ENCODE results near the gene SMYD5. TPM values are rescaled to one million over a fixed set of nuclear protein-coding genes. Genes with fewer than 3 reads are reported as not detected.
A peak's percentile ranks its signal among the peaks of the same experiment; 100 is the strongest.

Gene SMYD5
- total RNA-seq, 4 donors from 2014 or later: 17.0 to 38.4 (median 20.0) TPM

DNA sequence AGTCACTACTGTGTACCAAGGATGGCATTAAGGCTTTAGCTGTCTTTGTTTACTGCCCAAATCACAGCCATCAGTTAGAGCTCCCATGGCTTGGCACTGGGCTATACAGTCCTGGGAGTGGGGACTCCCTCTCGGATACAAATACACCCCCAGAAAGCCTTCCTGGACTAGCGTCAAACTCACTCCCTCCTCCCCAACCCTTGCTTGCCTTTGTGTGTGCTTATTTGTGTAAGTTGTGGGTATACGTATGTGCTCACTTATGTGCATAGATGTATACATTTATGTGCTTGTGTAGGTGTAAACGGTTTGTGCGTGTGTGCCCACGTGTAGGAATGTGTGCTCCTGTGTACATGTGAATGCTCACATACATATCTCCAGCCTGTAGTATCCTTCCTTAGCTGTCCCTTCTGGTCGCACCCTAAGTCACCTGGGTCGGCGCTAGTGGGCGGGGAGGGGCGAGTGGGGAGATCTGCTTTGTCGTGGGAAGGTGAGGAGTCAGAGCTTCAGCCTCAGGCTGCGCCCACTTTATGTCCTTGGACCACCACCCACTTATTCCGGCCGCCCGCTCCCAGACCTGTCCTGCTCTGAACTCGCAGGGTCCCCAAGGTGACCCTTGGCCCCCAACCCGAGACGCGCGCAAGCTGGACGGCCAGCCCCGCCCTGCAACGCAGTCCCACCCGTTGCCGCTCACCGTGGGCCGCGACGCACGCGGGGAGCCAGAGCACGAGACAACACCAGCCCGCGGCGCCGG, 18.5 kb downstream of the SMYD5 start:
- H3K9me3 ChIP-seq: no peaks in the 10 kb centered on the region
- peaks cover 25% of the 10 kb centered on the region for H3K36me3 ChIP-seq
- no peaks in the 10 kb centered on the region for H3K27me3 ChIP-seq
- H3K27ac ChIP-seq: peak overlapping the region; percentile 95
- TF ChIP-seq EP300 (IDR thresholded peaks at IDR 0.05) (no peak), POLR2A (IDR thresholded peaks at IDR 0.05) (no peak), CTCF (IDR thresholded peaks at IDR 0.05) (no peak), POLR2AphosphoS5 (IDR thresholded peaks at IDR 0.05) (no peak)
- H3K4me1 ChIP-seq: peaks cover 32% of the 10 kb centered on the region
- H3K4me3 ChIP-seq: peak overlapping the region; percentile 94
- peak in 1 of 2 donors; percentile 77 for DNase-seq (ENCODE audit: low spot score in 2 of 2)
- 3% methylated on average over 13 of the region's 37 CpGs for WGBS

DNA sequence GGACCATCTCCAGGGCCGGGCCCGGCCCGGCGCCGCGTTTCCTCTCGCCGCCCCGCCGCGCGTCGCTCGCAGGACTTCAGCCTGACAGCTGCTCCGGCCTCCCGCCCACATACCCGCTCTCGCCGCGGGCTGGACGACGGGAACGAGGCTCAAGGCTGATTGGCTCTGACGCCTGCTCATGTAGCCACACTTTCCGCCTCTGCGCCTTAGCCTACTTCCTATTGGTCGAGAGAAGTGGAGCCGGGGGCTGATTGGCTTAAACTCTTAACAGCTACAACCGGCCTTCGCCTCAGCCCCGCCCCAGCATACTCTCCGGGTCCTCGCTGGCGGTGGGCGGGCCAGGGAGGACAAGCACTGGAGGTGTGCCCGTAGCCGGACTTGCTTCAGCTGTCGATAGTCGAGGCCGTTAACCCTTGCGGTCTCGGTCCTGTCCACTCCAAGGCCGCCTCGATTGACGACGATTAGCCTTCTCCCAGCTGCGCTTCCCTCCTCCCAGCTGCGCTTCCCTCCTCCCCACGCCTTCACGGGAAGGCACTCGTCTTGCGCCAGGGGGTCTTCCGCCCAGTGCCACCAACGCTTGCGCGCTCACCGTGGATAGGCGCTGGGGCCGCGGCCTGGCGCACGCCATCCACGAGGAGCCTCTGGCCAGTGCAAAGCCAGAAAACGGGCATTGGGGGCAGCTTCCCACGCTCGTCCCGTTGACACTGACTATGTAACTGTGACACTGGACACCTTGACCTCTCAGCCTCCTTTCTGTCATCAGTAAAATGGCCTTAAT, 19.3 kb downstream of the SMYD5 start, which contains the start of gene PRADC1:
PRADC1 (minus strand) TSS at position 86 of the 778 bp plus-strand sequence; CDS start at position 7, 79 bp downstream.
- WGBS: 0% methylated on average over 38 of the region's 67 CpGs
- H3K27ac ChIP-seq: peak within 1 kb of the TSS; percentile 95
- peaks cover 32% of the 10 kb centered on the region for H3K4me1 ChIP-seq
- H3K36me3 ChIP-seq: peaks cover 18% of the 10 kb centered on the region
- DNase-seq (ENCODE audit: low spot score in 2 of 2): peak; percentile 99 to 100
- H3K4me3 ChIP-seq: peak within 1 kb of the TSS; percentile 94
- no peaks in the 10 kb centered on the region for H3K27me3 ChIP-seq
- no peaks in the 10 kb centered on the region for H3K9me3 ChIP-seq
- TF ChIP-seq POLR2AphosphoS5 (IDR thresholded peaks at IDR 0.05): peak in 2 of 3 donors; percentile 19 to 42
- TF ChIP-seq CTCF (IDR thresholded peaks at IDR 0.05): no peak
- TF ChIP-seq EP300 (IDR thresholded peaks at IDR 0.05): no peak
- peak in 1 of 2 donors; percentile 32 for TF ChIP-seq POLR2A (IDR thresholded peaks at IDR 0.05)

DNA sequence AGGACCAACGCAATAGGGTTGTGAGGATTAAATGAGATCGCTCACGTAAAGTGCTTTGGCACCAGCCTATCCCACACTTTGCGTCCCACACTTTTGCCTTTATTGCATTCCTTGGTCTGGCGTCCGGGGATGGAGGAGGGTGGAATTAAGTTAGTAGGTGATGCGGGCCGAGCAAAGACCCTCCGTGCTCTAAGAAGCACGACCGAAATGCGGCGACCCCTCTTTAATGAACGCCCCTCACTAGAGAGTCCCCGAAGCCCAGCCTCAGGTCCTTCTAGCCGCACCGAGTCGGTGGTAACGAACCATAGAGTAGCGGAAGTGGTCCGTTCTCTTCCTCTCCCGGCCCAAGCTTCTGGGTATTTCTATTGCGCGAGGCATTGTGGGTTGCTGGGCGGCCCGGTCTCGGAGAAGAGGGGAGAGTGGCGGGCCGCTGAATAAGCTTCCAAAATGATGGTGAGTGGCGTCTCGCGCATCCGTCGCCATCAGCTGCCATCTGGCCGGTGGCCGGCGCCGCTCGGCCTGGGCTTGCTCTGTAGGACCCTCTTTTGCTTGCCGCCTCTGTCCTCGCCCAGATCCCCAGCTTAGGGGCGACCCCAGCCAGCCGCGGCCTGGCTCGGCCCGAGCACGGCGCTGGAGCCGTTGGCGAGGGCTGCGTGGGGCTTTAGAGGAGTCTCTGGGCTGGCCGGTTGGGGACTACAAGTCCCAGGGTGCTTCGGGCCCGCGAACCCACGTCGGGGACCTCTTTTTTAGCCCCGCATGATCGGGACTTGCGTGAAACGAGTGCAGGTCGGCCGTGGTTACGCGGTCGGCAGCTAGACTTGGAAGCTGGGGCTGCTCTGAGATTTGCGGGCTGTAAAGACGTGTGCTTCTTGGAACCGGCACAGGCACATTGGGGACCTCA, 20.1 kb downstream of the SMYD5 start, which contains the start of gene CCT7:
CCT7 (plus strand) TSS at position 377 of the 901 bp plus-strand sequence; CDS start at position 448, 71 bp downstream.
- WGBS: 0% methylated on average over 33 of the region's 69 CpGs
- no peaks in the 10 kb centered on the region for H3K27me3 ChIP-seq
- no peak for TF ChIP-seq CTCF (IDR thresholded peaks at IDR 0.05)
- TF ChIP-seq POLR2A (IDR thresholded peaks at IDR 0.05): peak; percentile 23 to 77
- TF ChIP-seq POLR2AphosphoS5 (IDR thresholded peaks at IDR 0.05): peak in 2 of 3 donors; percentile 38 to 65
- no peak for TF ChIP-seq EP300 (IDR thresholded peaks at IDR 0.05)
- H3K27ac ChIP-seq: peak within 1 kb of the TSS; percentile 95
- H3K4me1 ChIP-seq: peaks cover 32% of the 10 kb centered on the region
- H3K9me3 ChIP-seq: no peaks in the 10 kb centered on the region
- peak; percentile 93 to 94 for DNase-seq (ENCODE audit: low spot score in 2 of 2)
- peaks cover 15% of the 10 kb centered on the region for H3K36me3 ChIP-seq
- H3K4me3 ChIP-seq: peak within 1 kb of the TSS; percentile 94

- TF ChIP-seq EP300 (IDR thresholded peaks at IDR 0.05): no peak
- no peak for TF ChIP-seq CTCF (IDR thresholded peaks at IDR 0.05)
- DNase-seq (ENCODE audit: low spot score in 2 of 2): no peak
- Histone ChIP-seq H3K4me1 (peaks cover 36% of the 10 kb centered on the region), H3K9me3 (no peaks in the 10 kb centered on the region), H3K27ac (no peak overlapping the region), H3K27me3 (no peaks in the 10 kb centered on the region), H3K4me3 (peak overlapping the region; percentile 94), H3K36me3 (peaks cover 17% of the 10 kb centered on the region)
- 72% methylated on average over 11 of the region's 11 CpGs for WGBS
Observed at GRCh38 chr2:73235315-73236028, 21.4 kb downstream of the SMYD5 start.
